Stimulated activated CD4-positive, alpha-beta T cell treated with anti-CD3 and anti-CD28 coated beads, Interleukin-4, amount 100 ng/mL, for 24 hours (primary cell): ENCODE results near the gene S100A16.

Experiments used
- DNase-seq: peaks from one replicate; pipeline ENCODE4 v3.0.0-alpha.2; 2020

The S100A16 gene

GRCh38 chr1:153635872-153636271 is 22.9 kb upstream of the S100A16 start:
- DNase-seq, result no peak

- DNase-seq, result peak; percentile 97
These were observed 21.1 kb upstream of the S100A16 start, which contains the start of gene CHTOP for GRCh38 chr1:153633754-153634665. CHTOP (plus strand) TSS chr1:153634066; CDS start chr1:153636589, 2,523 bp downstream.

GRCh38 chr1:153633161-153633753 is 20.3 kb upstream of the S100A16 start:
- no peak for DNase-seq

- DNase-seq, result no peak
These were observed 18.4 kb upstream of the S100A16 start for GRCh38 chr1:153631047-153632022.

DNA sequence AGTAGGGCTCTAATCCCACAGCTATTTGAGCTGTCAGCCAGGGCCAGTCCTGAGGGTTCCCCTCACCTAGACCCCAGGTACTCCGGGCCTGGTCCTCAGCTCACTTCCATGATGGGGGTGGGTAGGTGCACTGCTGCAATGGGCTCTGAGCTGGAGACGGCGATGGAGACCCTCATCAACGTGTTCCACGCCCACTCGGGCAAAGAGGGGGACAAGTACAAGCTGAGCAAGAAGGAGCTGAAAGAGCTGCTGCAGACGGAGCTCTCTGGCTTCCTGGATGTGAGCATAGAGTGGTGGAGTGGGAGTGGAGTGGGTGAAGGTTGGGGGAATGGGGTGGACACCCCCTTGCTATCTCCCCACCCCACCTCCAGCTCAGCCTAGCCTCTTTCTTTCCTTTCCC is 17.4 kb upstream of the S100A16 start:
- DNase-seq, result no peak

DNA sequence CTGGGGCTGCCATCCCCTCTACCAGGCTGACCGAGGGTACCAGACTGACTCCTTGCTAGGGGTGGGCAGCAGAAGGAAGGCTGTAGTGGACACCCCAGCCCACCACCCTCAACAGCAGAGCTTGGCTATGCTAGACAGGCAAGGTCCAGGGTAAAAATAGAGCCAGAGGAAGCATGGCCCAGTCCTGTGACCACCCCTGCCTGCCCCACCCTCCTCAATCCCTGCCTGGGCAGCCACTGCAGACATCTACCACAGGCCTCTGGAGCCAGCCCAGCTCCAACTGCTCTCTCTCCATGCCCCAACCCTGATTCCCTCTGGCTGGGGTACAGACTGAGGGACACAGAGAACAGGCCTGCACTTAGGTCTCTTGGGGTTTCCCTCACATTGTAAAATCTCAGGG is 17.0 kb upstream of the S100A16 start:
- DNase-seq, result no peak

DNA sequence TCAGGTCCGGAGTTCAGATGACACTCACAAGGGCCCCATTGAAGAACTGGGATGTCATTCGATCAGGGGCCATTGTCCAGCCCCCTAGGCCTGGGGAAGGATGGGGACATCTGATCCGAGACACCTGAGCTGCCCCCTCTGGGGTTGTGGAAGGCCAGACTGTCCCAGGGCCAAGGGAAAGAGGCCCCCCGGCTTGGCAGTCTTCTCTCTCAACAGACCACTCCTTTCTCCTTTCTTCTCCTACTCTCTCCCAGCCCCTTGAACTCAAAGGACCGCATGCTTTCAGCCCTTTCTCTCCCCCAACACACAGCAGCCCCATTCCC is 16.4 kb upstream of the S100A16 start:
- no peak for DNase-seq

- DNase-seq, result no peak
These were observed 15.9 kb upstream of the S100A16 start for GRCh38 chr1:153628638-153629342.

DNA sequence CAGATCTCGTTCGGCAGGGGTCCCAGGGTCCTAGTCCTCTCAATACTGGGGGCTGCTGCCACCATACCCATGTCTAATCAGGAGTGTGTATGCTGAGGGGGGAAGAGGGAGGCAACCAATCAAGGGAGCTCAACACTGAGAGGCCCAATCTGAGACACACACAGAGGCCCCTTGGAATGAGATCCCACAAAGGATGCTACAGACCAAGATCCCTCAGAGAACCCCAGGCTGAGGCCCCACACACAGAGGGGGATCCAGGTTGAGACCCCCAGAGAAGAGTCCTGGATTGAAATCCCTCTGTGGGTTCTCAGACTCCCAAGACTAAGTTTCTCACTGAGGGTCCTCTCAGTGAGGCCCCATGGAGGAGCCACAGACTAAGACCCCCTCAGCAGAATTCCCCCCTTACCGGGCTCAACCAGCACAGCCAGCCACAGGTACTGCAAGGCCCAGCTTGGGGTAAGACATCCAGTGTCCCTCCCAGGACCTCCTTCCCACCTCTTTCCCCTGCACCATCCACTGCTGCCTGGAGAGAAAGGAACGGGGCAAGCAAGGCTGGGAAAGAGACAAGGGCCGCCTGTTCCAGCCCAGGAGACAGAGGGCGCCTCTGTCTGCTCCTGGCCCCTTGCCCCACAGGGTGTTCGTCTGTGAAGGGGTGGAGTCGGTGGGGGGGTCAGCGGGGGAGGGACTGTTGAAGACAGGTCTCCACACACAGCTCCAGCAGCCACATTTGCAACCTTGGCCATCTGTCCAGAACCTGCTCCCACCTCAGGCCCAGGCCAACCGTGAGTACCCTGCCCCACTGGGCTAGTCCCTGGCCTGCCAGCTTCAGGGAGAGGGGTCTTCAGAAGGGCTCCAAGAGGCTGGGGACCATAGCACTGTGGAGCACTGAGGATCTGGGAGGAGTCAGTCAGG is 15.0 kb upstream of the S100A16 start, which contains the start of gene S100A1:
Gene S100A1, plus strand, starts transcription at position 720 of the 912 bp plus-strand sequence. CDS start 2,088 bp downstream, outside the sequence.
- DNase-seq, result no peak

DNA sequence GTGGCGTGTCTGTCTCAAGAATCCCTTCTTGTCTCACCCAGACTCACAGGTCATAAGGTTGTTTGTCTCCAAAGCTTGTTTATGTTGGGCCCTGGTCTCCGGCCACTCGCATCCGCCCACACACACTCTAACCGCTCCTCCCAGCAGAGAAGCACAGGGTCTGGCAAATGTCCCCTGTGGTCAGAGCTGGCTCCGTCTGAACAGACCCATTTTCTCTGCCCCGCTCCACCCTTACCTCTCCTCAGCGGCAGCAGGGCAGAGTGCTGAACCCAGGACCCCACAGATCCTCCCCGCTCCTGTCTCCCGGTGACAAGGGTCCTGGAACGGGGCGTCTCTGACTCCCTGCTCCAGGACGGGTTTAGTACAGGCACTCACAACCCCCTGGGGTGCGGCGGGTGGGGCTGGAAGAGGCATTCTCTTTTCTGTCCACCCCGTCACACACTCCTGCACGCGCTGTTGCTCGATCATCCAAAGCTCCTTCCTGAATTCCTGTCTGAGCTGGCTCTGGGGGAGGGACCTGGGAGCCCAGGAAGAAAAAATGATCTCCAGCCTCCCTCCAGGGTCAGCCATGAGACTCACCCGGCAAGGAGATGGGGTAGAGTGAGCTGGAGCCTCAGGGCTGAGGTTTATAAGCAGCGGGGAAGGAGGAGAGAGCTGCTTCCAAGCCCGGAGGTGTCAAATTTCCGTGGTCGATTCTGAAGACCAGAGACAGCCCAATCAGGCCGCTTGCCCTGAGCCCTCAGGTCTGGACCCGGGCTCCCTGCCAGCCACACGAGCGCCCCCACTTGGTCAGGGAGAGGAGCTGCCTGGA is 14.2 kb upstream of the S100A16 start, which contains the start of gene S100A13:
Gene S100A13, minus strand, starts transcription at position 602 of the 811 bp plus-strand sequence. CDS start 1,033 bp downstream, outside the sequence.
- no peak for DNase-seq

DNA sequence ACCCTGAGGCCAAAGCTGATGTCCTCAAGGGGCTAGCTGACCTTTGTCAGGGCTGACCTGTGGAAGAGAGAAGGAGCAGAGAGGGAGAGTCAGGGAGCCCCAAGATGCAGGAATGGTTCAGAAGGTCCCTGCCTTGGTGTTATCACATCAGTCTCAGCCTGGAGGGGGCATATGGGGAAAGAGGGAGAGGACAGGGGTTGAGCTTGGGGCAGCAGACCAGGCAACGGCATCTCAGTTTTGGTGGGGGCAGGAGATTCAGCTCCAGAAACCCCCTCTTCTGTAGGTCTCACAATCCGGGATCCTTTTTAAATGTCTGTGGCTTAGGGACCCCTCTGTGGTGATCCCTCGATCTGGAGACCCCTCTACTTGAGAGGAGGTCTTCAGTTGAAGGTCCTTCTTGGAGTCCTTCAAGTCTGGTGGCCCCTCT is 13.6 kb upstream of the S100A16 start:
- DNase-seq, result no peak

GRCh38 chr1:153624965-153625611 is 12.2 kb upstream of the S100A16 start:
- DNase-seq, result no peak

DNA sequence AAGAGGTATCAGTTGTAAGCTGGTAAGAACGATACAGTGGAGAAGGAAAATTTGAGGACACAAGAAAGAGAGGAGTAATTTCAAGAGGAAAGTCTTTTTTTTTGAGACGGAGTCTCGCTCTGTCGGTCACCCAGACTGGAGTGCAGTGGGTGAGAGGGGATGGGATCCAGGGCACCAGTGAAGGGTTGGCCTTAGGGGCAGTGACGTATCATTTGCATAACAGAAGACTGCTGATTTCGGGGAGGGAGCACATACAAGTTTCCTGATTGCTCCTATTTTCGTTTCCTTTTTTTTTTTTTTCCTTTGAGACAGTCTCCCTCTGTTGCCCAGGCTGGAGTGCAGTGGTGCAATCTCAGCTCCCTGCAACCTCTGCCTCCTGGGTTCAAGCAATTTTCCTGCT is 10.2 kb upstream of the S100A16 start:
- DNase-seq, result no peak

GRCh38 chr1:153619171-153619570 is 6.2 kb upstream of the S100A16 start:
- no peak for DNase-seq

DNA sequence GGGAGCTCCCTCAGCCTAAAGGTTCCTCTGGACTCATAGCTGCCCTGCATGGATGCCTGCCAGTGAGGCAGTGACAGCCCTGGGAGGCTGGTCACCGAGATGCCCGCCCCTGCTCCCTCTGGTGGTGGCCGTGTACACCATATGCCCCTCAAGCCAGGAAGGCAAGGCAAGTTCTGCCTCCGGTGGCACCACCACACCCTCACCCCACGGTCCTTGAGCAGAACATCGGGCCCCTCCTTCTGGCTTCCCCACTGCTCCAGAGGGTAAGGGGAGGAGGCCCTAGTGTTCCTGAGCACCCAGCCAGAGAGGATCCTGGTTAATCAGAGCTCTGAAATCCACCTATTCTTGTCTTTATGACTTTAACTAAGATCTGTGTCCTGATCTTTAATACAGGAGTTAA is 4.7 kb upstream of the S100A16 start:
- DNase-seq, result peak; percentile 67

DNA sequence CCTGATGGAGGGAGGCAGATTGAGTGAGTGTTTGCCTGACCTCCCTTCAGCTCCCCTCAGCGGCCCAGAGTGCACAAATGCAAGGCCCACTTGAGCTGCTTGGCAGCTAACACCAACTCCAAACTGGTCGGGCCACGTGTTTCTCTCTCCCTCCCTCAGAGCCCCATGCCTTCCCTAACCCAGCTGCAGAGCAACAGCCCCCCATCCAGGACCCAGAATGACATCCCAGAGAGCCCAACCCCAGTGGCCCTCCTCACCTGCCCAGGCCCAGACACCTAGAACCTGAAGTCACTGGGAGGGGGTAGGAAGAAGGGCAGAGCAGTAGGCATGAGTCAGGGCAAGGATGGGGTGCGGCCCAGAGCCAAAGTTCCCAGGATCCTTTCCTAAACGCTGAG is 4.0 kb upstream of the S100A16 start:
- DNase-seq, result no peak

- DNase-seq, result no peak
These were observed 3.4 kb upstream of the S100A16 start, which contains the start of gene S100A14 for GRCh38 chr1:153616144-153616916. S100A14 (minus strand) TSS chr1:153616325; CDS start chr1:153615858, 467 bp downstream.

GRCh38 chr1:153615406-153615805 is 2.5 kb upstream of the S100A16 start:
- DNase-seq, result no peak

DNA sequence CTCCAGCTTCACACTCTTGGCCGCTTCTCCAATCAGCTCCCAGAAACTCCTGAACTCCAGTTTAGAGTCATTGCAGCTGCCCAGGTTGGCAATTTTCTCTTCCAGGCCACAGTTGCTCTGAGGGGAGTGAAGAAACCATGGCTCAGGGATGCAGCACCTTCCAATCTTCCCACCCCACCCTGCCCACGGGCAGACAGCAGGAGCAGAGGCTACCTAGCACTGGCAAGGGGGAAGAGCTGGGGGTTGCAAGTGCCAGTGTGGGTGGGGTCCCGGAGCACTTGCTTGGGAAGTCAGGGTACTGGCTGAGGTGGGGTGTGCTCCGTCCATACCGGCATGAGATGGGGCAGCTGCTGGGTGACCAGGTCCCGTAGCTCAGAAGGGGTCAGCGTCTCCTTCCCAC is 2.0 kb upstream of the S100A16 start:
- DNase-seq, result no peak
